Left ventricle myocardium superior (tissue), 1 donor: Measurements from ENCODE around the gene STIM1. TPM values are rescaled to one million over a fixed set of nuclear protein-coding genes. Genes with fewer than 3 reads are reported as not detected.

Experiments used
- ATAC-seq: fragments of 200-7000 bp; cut with Tn5 transposase; one replicate; pipeline ENCODE4 v1.9.1; 2020; ENCODE audit warnings: mild to moderate bottlenecking, moderate library complexity
- DNase-seq: peaks from one replicate; pipeline ENCODE4 v3.0.0-alpha.2; 2020
- intact Hi-C: fragments of 100-400 bp; cut with micrococcal nuclease; formaldehyde crosslinking; loops from one replicate; pipeline ENCODE4 v1.11.0; 2022
- total RNA-seq: library from RNA; stranded (reverse); fragmentation: NEBNext Ultra II Directional; extraction: Animal tissue kit (Norgen Biotek cat#: 25700); gene quantifications from one replicate; pipeline ENCODE4 v1.2.1, GENCODE V29; 2021
- donor health status: DM: no; HTN: yes; CAD: no; lungs with severe emphysema.

Gene STIM1
- total RNA-seq, 1 donor from 2014 or later = 17.0 TPM

- DNase-seq (no peak), ATAC-seq (no peak)
- intact Hi-C loops = no loop called here
Observed at GRCh38 chr11:4071325-4071724, 215.9 kb downstream of the STIM1 start.

GRCh38 chr11:4071914-4072313 lies 216.4 kb downstream of the STIM1 start:
- intact Hi-C loops = loop anchor here (2.0 kb wide), 1 partner anchor 223 kb away; no protein-coding TSS in a partner anchor
- no peak for ATAC-seq
- no peak for DNase-seq

- peak; percentile 92 for ATAC-seq
- intact Hi-C loops = loop anchor here (2.0 kb wide), 1 partner anchor 224 kb away; no protein-coding TSS in a partner anchor
- DNase-seq = no peak
Observed at GRCh38 chr11:4072668-4073285, 217.3 kb downstream of the STIM1 start.

- DNase-seq = no peak
- intact Hi-C loops = no loop called here
- ATAC-seq = no peak
Observed at GRCh38 chr11:4074266-4074665, 218.8 kb downstream of the STIM1 start.

- intact Hi-C loops = no loop called here
- no peak for ATAC-seq
- DNase-seq = no peak
Observed at GRCh38 chr11:4076774-4077173, 221.3 kb downstream of the STIM1 start.

- intact Hi-C loops = no loop called here
- DNase-seq (no peak), ATAC-seq (no peak)
Observed at GRCh38 chr11:4083198-4083597, 227.7 kb downstream of the STIM1 start.

GRCh38 chr11:4084406-4085125 lies 229.1 kb downstream of the STIM1 start:
- intact Hi-C loops = no loop called here
- DNase-seq = no peak
- no peak for ATAC-seq

- no peak for ATAC-seq
- DNase-seq = no peak
- intact Hi-C loops = no loop called here
Observed at GRCh38 chr11:4085575-4085974, 230.1 kb downstream of the STIM1 start.

- intact Hi-C loops = no loop called here
- no peak for ATAC-seq
- DNase-seq = no peak
Observed at GRCh38 chr11:4086575-4087353, 231.3 kb downstream of the STIM1 start.

GRCh38 chr11:4087551-4087950 lies 232.1 kb downstream of the STIM1 start:
- ATAC-seq (no peak), DNase-seq (no peak)
- intact Hi-C loops = no loop called here

- DNase-seq (no peak), ATAC-seq (no peak)
- intact Hi-C loops = no loop called here
Observed at GRCh38 chr11:4090258-4090657, 234.8 kb downstream of the STIM1 start.

- ATAC-seq = no peak
Observed at GRCh38 chr11:4092026-4092425, 236.6 kb downstream of the STIM1 start.

GRCh38 chr11:4093519-4094347 lies 238.3 kb downstream of the STIM1 start:
- intact Hi-C loops = no loop called here
- DNase-seq (no peak), ATAC-seq (no peak)

More at GRCh38 chr11:4092026-4092425, 236.6 kb downstream of the STIM1 start:
- intact Hi-C loops = no loop called here
- no peak for DNase-seq

GRCh38 chr11:4094348-4095291 lies 239.2 kb downstream of the STIM1 start, which contains the start of gene RRM1:
TSS of gene RRM1 (plus strand) at chr11:4094799. CDS start at chr11:4095013, 214 bp downstream.
- intact Hi-C loops = no loop called here
- peak; percentile 99 for ATAC-seq
- peak; percentile 94 for DNase-seq

- no peak for ATAC-seq
- no peak for DNase-seq
- intact Hi-C loops = no loop called here
Observed at GRCh38 chr11:4095509-4096230, 240.2 kb downstream of the STIM1 start.

GRCh38 chr11:4098026-4098621 lies 242.7 kb downstream of the STIM1 start:
- ATAC-seq (no peak), DNase-seq (no peak)
- intact Hi-C loops = no loop called here

- intact Hi-C loops = no loop called here
- ATAC-seq = no peak
- no peak for DNase-seq
Observed at GRCh38 chr11:4102711-4103110, 247.2 kb downstream of the STIM1 start.
